ENCODE measurements around the gene TMEM163.
"Not testable (repeated sequence)": the region's sequence is repeated elsewhere in the genome, so short reads cannot be mapped to it uniquely, and the experiment has no call there.

TMEM163 gene

DNA sequence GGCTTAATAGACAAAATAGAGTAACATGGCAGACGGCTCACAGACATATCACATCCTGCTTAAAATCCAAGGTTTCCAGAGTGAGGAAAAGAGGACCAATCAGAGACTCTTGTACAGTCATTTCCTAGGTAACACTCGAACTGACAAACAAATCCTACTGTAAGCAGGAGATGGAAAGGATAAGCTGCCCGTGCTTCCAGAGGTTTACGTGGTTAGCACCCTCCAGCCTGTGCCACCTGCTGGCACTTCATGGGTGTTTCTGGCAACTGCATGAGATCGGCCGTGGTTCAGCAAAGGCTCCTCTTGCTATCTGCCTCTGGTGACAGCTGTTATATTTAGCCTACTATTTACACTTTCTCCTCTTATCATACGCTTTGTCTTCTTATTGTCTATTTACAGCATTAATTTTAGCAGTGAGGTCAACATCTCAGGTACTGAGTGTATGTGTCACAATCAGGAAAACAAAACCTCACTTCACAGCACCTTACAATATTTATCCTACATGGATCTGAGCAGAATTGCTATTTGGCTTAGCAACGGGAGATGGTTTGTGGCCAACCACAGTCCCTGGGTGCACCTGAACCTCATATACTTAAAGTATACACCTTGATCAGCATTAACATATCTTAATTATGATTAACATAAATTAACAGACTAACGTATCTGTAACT is 226.9 kb downstream of the TMEM163 start:
- H3K36me3 Mint-ChIP-seq (ENCODE audit: insufficient read depth) = no peaks in the 10 kb centered on the region
- DNase-seq (peak in 1 of 3 experiments; percentile 2), ATAC-seq (replicated peaks) (no peak)
- no peak overlapping the region for H3K4me3 Mint-ChIP-seq
- no peaks in the 10 kb centered on the region for H3K9me3 Mint-ChIP-seq
- no peak overlapping the region for H3K27ac Mint-ChIP-seq
- peaks cover 0 to 4% of the 10 kb centered on the region in 2 donors for H3K4me1 Mint-ChIP-seq (ENCODE audit: low read depth in 2 of 2)
- peaks cover 31 to 35% of the 10 kb centered on the region in 2 donors for H3K27me3 Mint-ChIP-seq

DNA sequence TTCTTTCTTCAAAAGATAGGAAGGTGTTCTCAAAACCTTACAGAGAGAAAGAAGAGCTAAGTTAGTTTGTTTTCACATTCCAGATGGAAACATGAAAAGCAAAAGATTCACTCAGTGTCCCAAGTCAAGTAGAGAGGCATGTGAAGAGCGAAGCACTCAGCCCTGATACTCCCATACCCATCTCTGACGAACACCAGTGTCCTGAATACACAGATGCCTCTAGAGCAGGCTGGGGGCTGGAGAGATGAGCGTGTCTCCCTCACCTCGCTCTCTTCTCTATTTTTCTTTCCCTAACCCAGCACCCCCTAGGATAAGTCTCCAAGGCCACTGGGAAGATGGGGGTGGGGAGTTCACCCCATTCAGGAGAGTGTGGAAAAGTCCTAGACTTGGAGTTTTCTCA is 227.8 kb downstream of the TMEM163 start:
- peaks cover 31 to 35% of the 10 kb centered on the region in 2 donors for H3K27me3 Mint-ChIP-seq
- H3K4me3 Mint-ChIP-seq = no peak overlapping the region
- H3K36me3 Mint-ChIP-seq (ENCODE audit: insufficient read depth) = no peaks in the 10 kb centered on the region
- no peaks in the 10 kb centered on the region for H3K9me3 Mint-ChIP-seq
- ATAC-seq (replicated peaks) = no peak
- DNase-seq = no peak
- peaks cover 0 to 4% of the 10 kb centered on the region in 2 donors for H3K4me1 Mint-ChIP-seq (ENCODE audit: low read depth in 2 of 2)
- no peak overlapping the region for H3K27ac Mint-ChIP-seq

DNA sequence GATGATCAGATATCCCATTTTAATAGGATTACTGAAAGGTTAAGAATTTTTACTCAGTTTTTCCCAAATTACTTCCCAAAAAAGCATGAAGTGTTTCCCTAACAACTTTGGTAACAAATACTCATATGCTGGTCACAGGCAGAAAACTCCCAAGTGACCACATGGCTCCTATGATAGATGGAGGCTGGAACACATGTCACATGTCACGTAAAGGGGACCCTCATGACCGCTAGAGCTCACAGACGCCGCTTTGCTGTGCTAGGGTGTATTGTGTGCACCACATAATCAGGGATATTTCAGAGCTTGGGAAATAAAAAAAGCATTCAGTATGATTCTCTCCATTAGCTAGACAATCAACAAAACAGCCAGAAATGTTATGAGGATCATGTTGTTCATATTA is 228.2 kb downstream of the TMEM163 start:
- ATAC-seq (replicated peaks) (no peak), DNase-seq (no peak)
- Mint-ChIP-seq H3K9me3 (no peaks in the 10 kb centered on the region), H3K27me3 (peaks cover 31 to 35% of the 10 kb centered on the region in 2 donors), H3K4me1 (ENCODE audit: low read depth in 2 of 2) (peaks cover 0 to 4% of the 10 kb centered on the region in 2 donors), H3K36me3 (ENCODE audit: insufficient read depth) (no peaks in the 10 kb centered on the region), H3K4me3 (no peak overlapping the region), H3K27ac (no peak overlapping the region)

DNA sequence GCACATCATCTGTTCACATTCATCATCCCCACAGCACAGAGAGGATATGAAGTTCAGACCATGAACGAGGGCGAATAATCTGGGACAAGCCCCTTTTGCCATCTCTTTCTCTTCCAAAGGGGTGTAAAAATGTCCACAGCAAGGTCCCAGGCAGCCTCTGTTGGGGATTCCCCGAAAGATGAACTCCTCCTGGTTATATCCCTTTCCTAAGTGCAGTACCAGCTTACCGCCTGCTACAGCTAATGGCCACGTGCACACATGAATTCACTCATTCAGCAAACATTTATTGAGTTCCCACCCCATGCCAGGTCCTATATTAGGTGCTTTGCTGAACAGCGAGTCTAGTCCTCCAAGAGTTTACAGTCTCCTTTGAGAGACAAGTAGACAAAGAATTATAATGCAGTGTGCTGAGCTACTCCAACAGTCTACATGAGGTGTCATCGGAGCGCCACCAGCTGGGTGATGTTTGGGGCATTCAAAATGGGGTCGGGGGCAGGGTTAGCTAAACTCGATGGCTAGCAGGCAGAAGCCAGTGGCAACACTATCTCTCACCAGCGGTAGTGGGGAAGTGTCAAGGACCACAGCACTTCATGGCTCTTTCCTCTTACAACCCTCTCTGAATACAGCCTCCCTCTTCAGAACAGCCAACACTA is 228.9 kb downstream of the TMEM163 start:
- peaks cover 0 to 4% of the 10 kb centered on the region in 2 donors for H3K4me1 Mint-ChIP-seq (ENCODE audit: low read depth in 2 of 2)
- H3K27me3 Mint-ChIP-seq = peaks cover 26 to 32% of the 10 kb centered on the region in 2 donors
- no peak overlapping the region for H3K4me3 Mint-ChIP-seq
- no peak overlapping the region for H3K27ac Mint-ChIP-seq
- no peak for ATAC-seq (replicated peaks)
- DNase-seq = no peak
- no peaks in the 10 kb centered on the region for H3K9me3 Mint-ChIP-seq
- H3K36me3 Mint-ChIP-seq (ENCODE audit: insufficient read depth) = no peaks in the 10 kb centered on the region

DNA sequence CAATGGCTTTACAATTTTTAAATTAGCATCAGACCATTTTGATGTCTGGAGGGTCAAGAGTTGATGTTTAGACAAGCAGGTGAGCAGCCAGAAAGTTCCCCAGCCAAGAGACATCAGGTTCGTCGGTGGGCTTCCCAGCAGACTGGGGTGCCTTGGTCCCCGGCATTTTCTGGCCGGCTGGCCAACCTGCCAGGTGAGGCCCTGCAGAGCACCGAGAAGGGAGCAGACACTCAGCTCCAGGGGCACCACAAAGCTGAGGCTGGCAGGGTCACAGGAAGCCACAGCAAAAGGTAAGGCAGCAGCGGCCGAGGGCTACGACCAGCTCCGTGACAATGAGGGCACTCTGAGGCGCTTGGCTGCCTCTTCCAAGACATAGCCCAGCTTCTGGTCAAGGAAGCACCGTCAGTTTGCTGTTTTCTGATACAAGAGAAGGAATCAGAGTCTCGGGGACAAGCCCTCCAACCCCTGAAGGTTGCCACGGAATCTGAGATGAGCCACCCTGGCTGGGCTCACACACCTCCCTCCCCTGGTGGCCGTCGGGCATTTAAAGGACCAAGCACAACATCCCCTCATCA is 235.9 kb downstream of the TMEM163 start:
- no peak for ATAC-seq (replicated peaks)
- H3K4me1 Mint-ChIP-seq (ENCODE audit: low read depth in 2 of 2) = no peaks in the 10 kb centered on the region

DNA sequence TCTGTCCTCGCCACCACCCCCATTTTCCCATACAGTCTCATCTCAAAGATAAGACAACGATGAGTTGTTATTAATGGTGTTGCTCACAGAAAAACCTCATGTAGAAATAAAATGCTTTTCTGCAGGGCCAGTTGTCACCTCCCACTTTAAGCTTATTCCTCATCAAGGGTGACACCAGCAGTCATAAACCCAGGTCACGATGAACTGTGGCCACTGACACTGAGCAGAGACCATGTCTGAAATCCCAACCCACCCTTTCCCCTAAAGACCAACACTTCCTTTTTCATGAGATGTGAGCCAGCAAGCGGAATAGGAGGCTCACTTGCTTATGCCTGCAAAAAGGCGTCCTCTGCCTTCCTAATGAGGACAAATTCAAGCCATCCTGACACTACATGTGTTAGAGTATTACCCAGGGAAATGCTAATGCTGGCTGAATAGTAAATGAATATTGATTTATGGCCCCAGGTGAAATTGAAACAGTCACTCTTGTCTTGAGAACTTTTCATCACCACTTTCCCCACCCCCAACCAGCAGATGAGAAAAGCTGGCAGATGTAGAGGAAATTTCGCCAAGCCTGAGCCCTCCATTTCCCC is 236.6 kb downstream of the TMEM163 start:
- Mint-ChIP-seq H3K27ac (no peak overlapping the region), H3K27me3 (peaks cover 10 to 42% of the 10 kb centered on the region in 2 donors), H3K9me3 (no peaks in the 10 kb centered on the region), H3K4me3 (no peak overlapping the region), H3K36me3 (ENCODE audit: insufficient read depth) (no peaks in the 10 kb centered on the region), H3K4me1 (ENCODE audit: low read depth in 2 of 2) (no peaks in the 10 kb centered on the region)
- ATAC-seq (replicated peaks) (no peak), DNase-seq (no peak)

More for the DNA sequence above, 235.9 kb downstream of the TMEM163 start:
- Mint-ChIP-seq H3K9me3 (no peaks in the 10 kb centered on the region), H3K4me3 (no peak overlapping the region), H3K27ac (no peak overlapping the region), H3K36me3 (ENCODE audit: insufficient read depth) (no peaks in the 10 kb centered on the region), H3K27me3 (peaks cover 10 to 42% of the 10 kb centered on the region in 2 donors)
- DNase-seq = no peak

DNA sequence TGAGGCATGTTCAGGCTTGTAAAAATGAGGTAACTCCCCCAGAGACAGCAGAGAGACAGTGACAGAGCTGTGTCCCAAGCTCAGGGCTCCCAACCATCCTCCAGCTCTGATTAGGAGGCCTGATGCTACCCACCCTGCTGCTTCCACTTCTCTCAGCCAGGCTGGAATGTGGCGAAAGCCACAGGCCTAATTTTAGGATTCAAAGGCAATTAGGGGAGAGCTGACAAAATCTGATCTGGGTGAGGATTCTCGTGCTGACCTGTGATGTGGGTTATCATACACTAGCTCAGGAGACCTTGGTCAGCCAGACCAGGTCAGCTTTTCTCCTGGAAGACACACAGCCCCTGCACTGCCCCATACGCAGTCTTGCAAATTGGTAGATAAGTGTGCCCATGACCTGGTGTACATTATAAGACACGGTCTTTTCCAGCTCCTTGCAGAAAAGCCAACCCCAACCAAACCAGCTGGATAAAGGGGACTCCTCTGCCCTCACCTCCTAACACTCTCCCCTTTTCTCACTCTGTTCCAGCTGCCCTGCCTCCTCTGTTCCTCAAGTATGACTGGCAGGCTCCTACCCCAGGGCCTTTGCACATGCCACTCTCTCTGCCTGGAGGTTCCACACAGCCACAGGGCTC is 239.0 kb downstream of the TMEM163 start:
- no peak overlapping the region for H3K27ac Mint-ChIP-seq
- ATAC-seq (replicated peaks) = no peak
- H3K4me1 Mint-ChIP-seq (ENCODE audit: low read depth in 2 of 2) = no peaks in the 10 kb centered on the region
- no peak overlapping the region for H3K4me3 Mint-ChIP-seq
- H3K36me3 Mint-ChIP-seq (ENCODE audit: insufficient read depth) = no peaks in the 10 kb centered on the region
- peaks cover 10 to 42% of the 10 kb centered on the region in 2 donors for H3K27me3 Mint-ChIP-seq
- H3K9me3 Mint-ChIP-seq = no peaks in the 10 kb centered on the region
- no peak for DNase-seq

DNA sequence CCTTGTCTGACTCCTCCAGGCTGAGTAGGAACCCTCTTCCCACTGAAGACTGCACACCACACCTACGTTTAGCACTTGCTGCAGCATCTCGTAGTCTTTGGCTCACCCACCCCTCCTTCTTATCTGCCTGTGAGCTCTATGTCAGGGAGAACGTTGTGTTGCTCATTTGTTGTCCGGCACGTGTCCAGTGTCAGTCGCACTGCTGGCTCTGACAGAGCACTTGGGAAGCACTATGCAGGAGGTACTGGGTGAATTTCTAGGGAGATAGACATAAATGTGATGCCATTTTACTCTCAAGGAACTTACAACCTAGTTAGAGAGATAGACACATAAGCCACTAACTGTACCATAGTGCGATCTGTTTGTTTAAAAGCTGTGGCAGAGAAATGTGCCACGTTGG is 241.8 kb downstream of the TMEM163 start:
- H3K4me1 Mint-ChIP-seq (ENCODE audit: low read depth in 2 of 2); DNase-seq; H3K4me3 Mint-ChIP-seq; H3K27ac Mint-ChIP-seq; H3K36me3 Mint-ChIP-seq (ENCODE audit: insufficient read depth); H3K9me3 Mint-ChIP-seq; ATAC-seq (replicated peaks): not testable (repeated sequence)
- peaks cover 7 to 17% of the 10 kb centered on the region in 2 donors for H3K27me3 Mint-ChIP-seq

DNA sequence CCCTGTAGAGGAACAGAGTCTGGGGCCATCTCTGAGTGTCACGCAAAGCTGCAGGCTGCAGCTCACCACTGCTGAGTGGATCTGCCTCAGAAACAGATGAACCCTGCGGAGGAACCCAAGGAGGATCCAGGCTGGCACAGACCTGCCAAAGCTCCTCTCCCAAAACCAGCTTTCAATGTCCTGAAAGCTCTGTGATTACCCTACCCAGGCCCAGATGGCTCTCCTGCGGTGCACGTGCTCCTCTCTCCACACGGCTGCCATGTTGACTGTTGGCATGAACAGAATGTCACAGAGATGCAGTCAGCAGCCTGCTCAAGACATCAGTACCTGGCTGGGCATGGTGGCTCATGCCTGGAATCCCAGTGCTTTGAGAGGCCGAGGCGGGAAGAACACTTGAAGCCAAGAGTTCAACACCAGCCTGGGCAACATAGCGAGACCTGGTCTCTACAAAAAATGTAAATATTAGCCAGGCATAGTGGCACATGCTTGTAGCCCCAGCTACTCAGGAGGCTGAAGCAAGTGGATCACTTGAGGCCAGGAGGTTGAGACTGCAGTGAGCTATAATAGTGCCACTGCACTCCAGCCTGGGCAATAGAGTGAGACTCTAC is 248.1 kb downstream of the TMEM163 start:
- H3K9me3 Mint-ChIP-seq = no peaks in the 10 kb centered on the region
- DNase-seq = no peak
- no peaks in the 10 kb centered on the region for H3K4me1 Mint-ChIP-seq (ENCODE audit: low read depth in 2 of 2)
- ATAC-seq (replicated peaks) = no peak
- no peak overlapping the region for H3K27ac Mint-ChIP-seq
- no peak overlapping the region for H3K4me3 Mint-ChIP-seq
- no peaks in the 10 kb centered on the region for H3K27me3 Mint-ChIP-seq
- peaks cover 3% of the 10 kb centered on the region for H3K36me3 Mint-ChIP-seq (ENCODE audit: insufficient read depth)

DNA sequence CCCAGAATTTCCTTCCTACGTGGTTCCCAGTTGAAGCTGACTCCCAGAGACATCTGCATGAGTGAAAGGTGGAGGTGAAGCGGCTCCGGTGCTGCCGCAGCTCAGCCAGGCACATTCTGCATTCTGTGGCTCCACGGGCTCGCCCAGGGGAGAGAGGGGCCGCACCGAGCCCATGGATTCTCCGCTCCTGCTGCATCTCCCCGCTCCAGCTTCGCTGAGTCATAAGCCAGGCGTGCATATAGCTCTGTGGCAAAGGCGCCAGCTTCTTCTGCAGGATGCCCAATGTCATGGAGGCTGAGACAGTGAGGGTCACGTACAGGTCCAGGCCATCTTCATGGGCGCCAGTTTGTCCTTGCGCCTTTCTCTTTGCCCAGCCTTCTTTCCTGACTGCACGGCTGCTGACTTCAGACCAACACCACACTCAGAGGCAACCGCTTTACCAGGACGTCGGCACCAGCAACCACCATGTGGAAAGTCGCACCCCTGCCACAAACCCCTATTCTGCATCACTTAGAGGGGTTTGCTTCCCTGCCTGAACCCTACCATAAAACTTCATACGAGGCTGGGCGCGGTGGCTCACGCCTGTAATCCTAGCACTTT is 249.2 kb downstream of the TMEM163 start:
- Mint-ChIP-seq H3K27ac (no peak overlapping the region), H3K27me3 (no peaks in the 10 kb centered on the region), H3K36me3 (ENCODE audit: insufficient read depth) (peaks cover 3% of the 10 kb centered on the region), H3K9me3 (no peaks in the 10 kb centered on the region), H3K4me3 (no peak overlapping the region), H3K4me1 (ENCODE audit: low read depth in 2 of 2) (no peaks in the 10 kb centered on the region)
- DNase-seq (no peak), ATAC-seq (replicated peaks) (no peak)

DNA sequence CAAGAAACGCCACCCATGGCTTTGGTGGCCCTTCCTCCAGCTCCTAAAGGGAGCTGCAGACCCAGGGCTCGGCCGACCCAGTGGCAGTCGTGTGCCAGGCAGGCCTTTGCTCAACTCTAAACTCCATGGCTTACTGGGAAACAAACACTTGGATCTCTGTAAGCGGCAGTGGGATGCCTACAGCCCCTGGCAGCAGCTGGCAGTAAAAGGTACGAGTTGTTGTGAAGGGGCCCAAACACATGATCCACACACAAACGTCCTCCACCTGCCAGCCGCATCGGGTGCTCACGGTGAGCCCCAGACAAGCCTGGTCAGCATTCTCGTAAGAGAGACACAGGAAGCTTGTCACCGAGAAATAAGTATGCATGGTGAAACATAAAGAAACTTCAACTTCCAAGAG is 250.0 kb downstream of the TMEM163 start:
- H3K27ac Mint-ChIP-seq = no peak overlapping the region
- ATAC-seq (replicated peaks) (no peak), DNase-seq (no peak)
- no peaks in the 10 kb centered on the region for H3K9me3 Mint-ChIP-seq
- no peaks in the 10 kb centered on the region for H3K27me3 Mint-ChIP-seq
- H3K4me3 Mint-ChIP-seq = no peak overlapping the region
- peaks cover 3% of the 10 kb centered on the region for H3K36me3 Mint-ChIP-seq (ENCODE audit: insufficient read depth)
- H3K4me1 Mint-ChIP-seq (ENCODE audit: low read depth in 2 of 2) = no peaks in the 10 kb centered on the region

DNA sequence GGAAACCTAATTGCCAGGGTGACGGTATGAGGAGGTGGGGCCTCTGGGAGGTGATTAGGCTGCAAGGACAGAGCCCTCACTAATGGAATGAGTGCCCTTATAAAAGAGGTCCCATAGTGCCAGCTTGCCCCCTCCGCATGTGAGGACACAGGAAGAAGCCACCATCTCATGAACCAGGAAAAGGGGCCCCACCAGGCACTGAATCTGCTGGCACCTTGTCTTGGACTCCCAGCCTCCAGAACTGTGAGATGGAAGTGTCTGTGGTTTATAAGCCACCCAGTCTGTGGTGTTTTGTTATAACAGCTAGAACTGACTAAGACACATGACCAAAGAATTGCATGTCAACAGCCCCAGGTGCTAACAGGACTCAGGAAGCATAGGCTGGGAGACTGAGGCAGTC is 250.6 kb downstream of the TMEM163 start:
- no peaks in the 10 kb centered on the region for H3K27me3 Mint-ChIP-seq
- H3K27ac Mint-ChIP-seq = no peak overlapping the region
- ATAC-seq (replicated peaks) (no peak), DNase-seq (no peak)
- H3K36me3 Mint-ChIP-seq (ENCODE audit: insufficient read depth) = peaks cover 3% of the 10 kb centered on the region
- no peaks in the 10 kb centered on the region for H3K4me1 Mint-ChIP-seq (ENCODE audit: low read depth in 2 of 2)
- no peaks in the 10 kb centered on the region for H3K9me3 Mint-ChIP-seq
- no peak overlapping the region for H3K4me3 Mint-ChIP-seq

DNA sequence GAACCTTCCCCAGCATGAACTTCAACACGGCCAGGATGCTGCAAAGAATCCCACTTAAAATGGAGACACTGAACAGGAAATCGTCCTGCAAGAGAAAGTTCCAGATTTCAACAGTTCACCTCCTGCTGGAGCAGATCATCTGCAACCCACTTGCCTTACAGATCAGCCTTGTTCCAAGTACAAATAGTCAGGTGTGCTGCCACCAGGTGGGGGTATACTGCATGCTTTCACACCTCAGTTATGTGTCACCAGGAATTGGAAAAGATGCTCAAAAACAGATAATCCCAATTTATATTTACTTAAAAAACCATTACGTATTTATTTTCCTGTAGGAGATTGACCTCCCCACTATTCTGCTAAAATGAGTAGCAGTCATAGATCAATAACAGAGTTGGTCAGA is 252.7 kb downstream of the TMEM163 start:
- H3K36me3 Mint-ChIP-seq (ENCODE audit: insufficient read depth) = no peaks in the 10 kb centered on the region
- H3K27me3 Mint-ChIP-seq = peaks cover 0 to 8% of the 10 kb centered on the region in 2 donors
- H3K27ac Mint-ChIP-seq = no peak overlapping the region
- H3K4me3 Mint-ChIP-seq = no peak overlapping the region
- peak in 2 of 3 experiments; percentile 5 to 18 for DNase-seq
- ATAC-seq (replicated peaks) = no peak
- H3K9me3 Mint-ChIP-seq = no peaks in the 10 kb centered on the region
- no peaks in the 10 kb centered on the region for H3K4me1 Mint-ChIP-seq (ENCODE audit: low read depth in 2 of 2)

Data from effector memory CD8-positive, alpha-beta T cell (primary cell).